Calu3 (cell line): ENCODE measurements around the gene SOD1. TPM values are rescaled to one million over a fixed set of nuclear protein-coding genes. Genes with fewer than 3 reads are reported as not detected.

Experiments used
- BruUV-seq: library from RNA; stranded (reverse); fragments of 400-500 nt; replicated peaks from 2 replicates; lab custom pipeline; 2021; lab: Mats Ljungman, UMichigan
- CTCF ChIA-PET: fragments of 300-600 bp; sonication (Branson Sonifier 250); formaldehyde crosslinking; loops from one replicate; lab custom pipeline; 2022; ENCODE audit warnings: antibody characterized with exemption; lab: Charles Lee
- DNase-seq: peaks from one replicate; pipeline ENCODE4 v3.0.0; 2022
- H3K27ac Mint-ChIP-seq: one replicate; pipeline ENCODE4 v1.8.0; 2022; ENCODE audit warnings: mixed read lengths; ENCODE audit not compliant: unreplicated experiment
- H3K27me3 Mint-ChIP-seq: one replicate; pipeline ENCODE4 v1.8.0; 2022; ENCODE audit warnings: mixed read lengths; ENCODE audit not compliant: unreplicated experiment
- H3K36me3 Mint-ChIP-seq: one replicate; pipeline ENCODE4 v1.8.0; 2022; ENCODE audit warnings: mild to moderate bottlenecking, moderate library complexity, mixed read lengths; ENCODE audit not compliant: insufficient read depth, unreplicated experiment
- H3K4me1 Mint-ChIP-seq: one replicate; pipeline ENCODE4 v1.8.0; 2022; ENCODE audit warnings: mild to moderate bottlenecking, low read depth, mixed read lengths; ENCODE audit not compliant: unreplicated experiment
- H3K4me3 Mint-ChIP-seq: one replicate; pipeline ENCODE4 v1.8.0; 2022; ENCODE audit warnings: mild to moderate bottlenecking, low read depth, moderate library complexity, mixed read lengths; ENCODE audit not compliant: unreplicated experiment
- H3K9me3 Mint-ChIP-seq: one replicate; pipeline ENCODE4 v1.8.0; 2022; ENCODE audit warnings: low read depth, mixed read lengths; ENCODE audit not compliant: unreplicated experiment
- CTCF ChIP-seq: fragments of 200-600 bp; IDR thresholded peaks from one replicate; pipeline ENCODE4 v1.8.0; 2022; ENCODE audit warnings: antibody characterized with exemption; ENCODE audit not compliant: unreplicated experiment
- intact Hi-C: fragments of 100-400 bp; cut with micrococcal nuclease; formaldehyde crosslinking; loops from one replicate; pipeline ENCODE4 v1.10.0; 2022; ENCODE audit not compliant: unreplicated experiment
- total RNA-seq: library from RNA; stranded (reverse); gene quantifications from 2 replicates; pipeline ENCODE4 v1.2.3, GENCODE V29; 2022

SOD1 gene
- total RNA-seq, 1 experiment from 2014 or later, result 223 TPM

- no peak overlapping the region for H3K4me3 Mint-ChIP-seq
- intact Hi-C loops, result no loop called here
- CTCF ChIA-PET, result no interaction called here
- no peak for TF ChIP-seq CTCF
- no peaks in the 10 kb centered on the region for H3K4me1 Mint-ChIP-seq
- no peaks in the 10 kb centered on the region for H3K27me3 Mint-ChIP-seq
- no TSS peak for BruUV-seq
- no peaks in the 10 kb centered on the region for H3K9me3 Mint-ChIP-seq
- no peak for DNase-seq
- peaks cover 7% of the 10 kb centered on the region for H3K36me3 Mint-ChIP-seq
- H3K27ac Mint-ChIP-seq, result no peak overlapping the region
Observed at GRCh38 chr21:31693222-31693621, 33.7 kb downstream of the SOD1 start.

- Mint-ChIP-seq H3K27me3 (no peaks in the 10 kb centered on the region), H3K27ac (no peak overlapping the region)
- CTCF ChIA-PET, result interaction anchor here (0.5 kb wide), 1 partner anchor 433 kb away, joined by 3 read pairs; no protein-coding TSS in a partner anchor
Observed at GRCh38 chr21:31696424-31696823, 36.9 kb downstream of the SOD1 start.

GRCh38 chr21:31698461-31698860 is 39.0 kb downstream of the SOD1 start:
- no peaks in the 10 kb centered on the region for H3K9me3 Mint-ChIP-seq
- BruUV-seq, result no TSS peak
- no peaks in the 10 kb centered on the region for H3K27me3 Mint-ChIP-seq
- H3K36me3 Mint-ChIP-seq, result peaks cover 15% of the 10 kb centered on the region
- DNase-seq, result no peak
- CTCF ChIA-PET, result no interaction called here
- intact Hi-C loops, result no loop called here
- no peak for TF ChIP-seq CTCF
- no peaks in the 10 kb centered on the region for H3K4me1 Mint-ChIP-seq
- H3K4me3 Mint-ChIP-seq, result no peak overlapping the region
- H3K27ac Mint-ChIP-seq, result no peak overlapping the region

More at GRCh38 chr21:31696424-31696823, 36.9 kb downstream of the SOD1 start:
- no TSS peak for BruUV-seq
- no peak for DNase-seq
- no peaks in the 10 kb centered on the region for H3K4me1 Mint-ChIP-seq
- peaks cover 22% of the 10 kb centered on the region for H3K36me3 Mint-ChIP-seq
- intact Hi-C loops, result no loop called here
- no peak overlapping the region for H3K4me3 Mint-ChIP-seq
- no peak for TF ChIP-seq CTCF
- H3K9me3 Mint-ChIP-seq, result no peaks in the 10 kb centered on the region

GRCh38 chr21:31700040-31700439 is 40.5 kb downstream of the SOD1 start:
- Mint-ChIP-seq H3K4me3 (no peak overlapping the region), H3K27me3 (no peaks in the 10 kb centered on the region), H3K27ac (no peak overlapping the region), H3K4me1 (no peaks in the 10 kb centered on the region), H3K36me3 (peaks cover 15% of the 10 kb centered on the region), H3K9me3 (no peaks in the 10 kb centered on the region)
- BruUV-seq, result no TSS peak
- CTCF ChIA-PET, result no interaction called here
- no peak for DNase-seq
- no peak for TF ChIP-seq CTCF
- intact Hi-C loops, result no loop called here
